ENCODE measurements around the gene GPR75. TPM values are rescaled to one million over a fixed set of nuclear protein-coding genes. Genes with fewer than 3 reads are reported as not detected.
"Not testable (repeated sequence)": the region's sequence is repeated elsewhere in the genome, so short reads cannot be mapped to it uniquely, and the experiment has no call there.

Gene GPR75
- total RNA-seq, 2 experiments from 2014 or later: 3.3 to 3.7 TPM

GRCh38 chr2:53841651-53842050, 18.1 kb downstream of the GPR75 start:
- DNase-seq; CTCF ChIA-PET; H3K9me3 Mint-ChIP-seq (ENCODE audit: low read depth); ATAC-seq; H3K27ac Mint-ChIP-seq; H3K4me3 Mint-ChIP-seq; H3K4me1 Mint-ChIP-seq; H3K36me3 Mint-ChIP-seq; H3K27me3 Mint-ChIP-seq: not testable (repeated sequence)

GRCh38 chr2:53840580-53840979, 19.2 kb downstream of the GPR75 start:
- H3K36me3 Mint-ChIP-seq: peaks cover 3% of the 10 kb centered on the region
- no peak for DNase-seq
- no peak overlapping the region for H3K27ac Mint-ChIP-seq
- ATAC-seq: no peak
- H3K9me3 Mint-ChIP-seq (ENCODE audit: low read depth): no peaks in the 10 kb centered on the region
- H3K4me3 Mint-ChIP-seq: no peak overlapping the region
- CTCF ChIA-PET: no interaction called here
- H3K4me1 Mint-ChIP-seq: peaks cover 2% of the 10 kb centered on the region
- no peaks in the 10 kb centered on the region for H3K27me3 Mint-ChIP-seq

- CTCF ChIA-PET: not testable (repeated sequence)
Measured at GRCh38 chr2:53829980-53830290, 29.8 kb downstream of the GPR75 start.

GRCh38 chr2:53829273-53829979, 30.3 kb downstream of the GPR75 start:
- DNase-seq (no peak), ATAC-seq (no peak)
- CTCF ChIA-PET: no interaction called here
- no peak overlapping the region for H3K4me3 Mint-ChIP-seq
- no peak overlapping the region for H3K27ac Mint-ChIP-seq
- H3K9me3 Mint-ChIP-seq (ENCODE audit: low read depth): no peaks in the 10 kb centered on the region
- no peaks in the 10 kb centered on the region for H3K27me3 Mint-ChIP-seq
- H3K4me1 Mint-ChIP-seq: no peaks in the 10 kb centered on the region
- no peaks in the 10 kb centered on the region for H3K36me3 Mint-ChIP-seq

More at GRCh38 chr2:53829980-53830290, 29.8 kb downstream of the GPR75 start:
- not testable (repeated sequence) for H3K27ac Mint-ChIP-seq; H3K4me1 Mint-ChIP-seq; DNase-seq; H3K9me3 Mint-ChIP-seq (ENCODE audit: low read depth); H3K36me3 Mint-ChIP-seq; H3K4me3 Mint-ChIP-seq; H3K27me3 Mint-ChIP-seq; ATAC-seq

- H3K4me1 Mint-ChIP-seq: no peaks in the 10 kb centered on the region
- no peaks in the 10 kb centered on the region for H3K27me3 Mint-ChIP-seq
- no peak overlapping the region for H3K27ac Mint-ChIP-seq
- no peaks in the 10 kb centered on the region for H3K36me3 Mint-ChIP-seq
- no peak for ATAC-seq
- no peak for DNase-seq
- no peak overlapping the region for H3K4me3 Mint-ChIP-seq
- no peaks in the 10 kb centered on the region for H3K9me3 Mint-ChIP-seq (ENCODE audit: low read depth)
- CTCF ChIA-PET: no interaction called here
Measured at GRCh38 chr2:53828331-53828730, 31.4 kb downstream of the GPR75 start.

- Mint-ChIP-seq H3K4me1 (no peaks in the 10 kb centered on the region), H3K4me3 (no peak overlapping the region), H3K27ac (no peak overlapping the region), H3K27me3 (no peaks in the 10 kb centered on the region), H3K9me3 (ENCODE audit: low read depth) (no peaks in the 10 kb centered on the region), H3K36me3 (no peaks in the 10 kb centered on the region)
- CTCF ChIA-PET: no interaction called here
- ATAC-seq: no peak
- DNase-seq: no peak
Measured at GRCh38 chr2:53827398-53828175, 32.2 kb downstream of the GPR75 start.

- Mint-ChIP-seq H3K4me1 (no peaks in the 10 kb centered on the region), H3K27ac (no peak overlapping the region)
- CTCF ChIA-PET: no interaction called here
Measured at GRCh38 chr2:53826587-53827397, 33.0 kb downstream of the GPR75 start.

GRCh38 chr2:53826030-53826410, 33.7 kb downstream of the GPR75 start:
- Mint-ChIP-seq H3K27me3 (no peaks in the 10 kb centered on the region), H3K27ac (no peak overlapping the region), H3K4me1 (no peaks in the 10 kb centered on the region), H3K36me3 (no peaks in the 10 kb centered on the region), H3K9me3 (ENCODE audit: low read depth) (no peaks in the 10 kb centered on the region), H3K4me3 (no peak overlapping the region)
- CTCF ChIA-PET: no interaction called here
- no peak for ATAC-seq
- no peak for DNase-seq

More at GRCh38 chr2:53826587-53827397, 33.0 kb downstream of the GPR75 start:
- H3K4me3 Mint-ChIP-seq: no peak overlapping the region
- DNase-seq (no peak), ATAC-seq (no peak)
- H3K27me3 Mint-ChIP-seq: no peaks in the 10 kb centered on the region
- H3K36me3 Mint-ChIP-seq: no peaks in the 10 kb centered on the region
- H3K9me3 Mint-ChIP-seq (ENCODE audit: low read depth): no peaks in the 10 kb centered on the region

- not testable (repeated sequence) for H3K4me3 Mint-ChIP-seq; H3K27me3 Mint-ChIP-seq; H3K9me3 Mint-ChIP-seq (ENCODE audit: low read depth); DNase-seq; ATAC-seq; H3K27ac Mint-ChIP-seq; H3K4me1 Mint-ChIP-seq; H3K36me3 Mint-ChIP-seq
- CTCF ChIA-PET: interaction anchor here (0.7 kb wide), 1 partner anchor 129 kb away, joined by 3 read pairs; no protein-coding TSS in a partner anchor
Measured at GRCh38 chr2:53823639-53824038, 36.1 kb downstream of the GPR75 start.

- H3K36me3 Mint-ChIP-seq: peaks cover 8% of the 10 kb centered on the region
- CTCF ChIA-PET: no interaction called here
- no peak for DNase-seq
- no peak overlapping the region for H3K4me3 Mint-ChIP-seq
- no peak for ATAC-seq
- H3K27me3 Mint-ChIP-seq: no peaks in the 10 kb centered on the region
- H3K27ac Mint-ChIP-seq: no peak overlapping the region
- no peaks in the 10 kb centered on the region for H3K4me1 Mint-ChIP-seq
- H3K9me3 Mint-ChIP-seq (ENCODE audit: low read depth): no peaks in the 10 kb centered on the region
Measured at GRCh38 chr2:53821810-53822209, 38.0 kb downstream of the GPR75 start.

- Mint-ChIP-seq H3K9me3 (ENCODE audit: low read depth) (no peaks in the 10 kb centered on the region), H3K4me1 (no peaks in the 10 kb centered on the region), H3K36me3 (peaks cover 14% of the 10 kb centered on the region), H3K4me3 (no peak overlapping the region), H3K27me3 (no peaks in the 10 kb centered on the region), H3K27ac (no peak overlapping the region)
- no peak for DNase-seq
- CTCF ChIA-PET: no interaction called here
- no peak for ATAC-seq
Measured at GRCh38 chr2:53820711-53821110, 39.1 kb downstream of the GPR75 start.

- no peak overlapping the region for H3K4me3 Mint-ChIP-seq
- CTCF ChIA-PET: no interaction called here
- H3K9me3 Mint-ChIP-seq (ENCODE audit: low read depth): no peaks in the 10 kb centered on the region
- peaks cover 20% of the 10 kb centered on the region for H3K36me3 Mint-ChIP-seq
- ATAC-seq (no peak), DNase-seq (no peak)
- no peaks in the 10 kb centered on the region for H3K4me1 Mint-ChIP-seq
- no peak overlapping the region for H3K27ac Mint-ChIP-seq
- no peaks in the 10 kb centered on the region for H3K27me3 Mint-ChIP-seq
Measured at GRCh38 chr2:53820048-53820447, 39.7 kb downstream of the GPR75 start.

- Mint-ChIP-seq H3K27ac (no peak overlapping the region), H3K9me3 (ENCODE audit: low read depth) (no peaks in the 10 kb centered on the region), H3K4me1 (no peaks in the 10 kb centered on the region), H3K4me3 (no peak overlapping the region), H3K36me3 (peaks cover 22% of the 10 kb centered on the region), H3K27me3 (no peaks in the 10 kb centered on the region)
- DNase-seq (no peak), ATAC-seq (no peak)
- CTCF ChIA-PET: no interaction called here
Measured at GRCh38 chr2:53819634-53820033, 40.1 kb downstream of the GPR75 start.
